HepG2 (cell line): ENCODE measurements around the gene INPP5E. TPM values are rescaled to one million over a fixed set of nuclear protein-coding genes. Genes with fewer than 3 reads are reported as not detected.
A peak's percentile ranks its signal among the peaks of the same experiment; 100 is the strongest.

Source experiments
- ATRX ChIP-seq: sonication (generic); formaldehyde crosslinking; IDR thresholded peaks from 2 replicates; pipeline ENCODE4 v1.4.0; 2020; ENCODE audit warnings: missing genetic modification reagents, borderline replicate concordance
- EEA1 ChIP-seq: sonication (generic); formaldehyde crosslinking; IDR thresholded peaks from 2 replicates; pipeline ENCODE4 v1.5.1; 2020; ENCODE audit warnings: mild to moderate bottlenecking, missing genetic modification reagents, borderline replicate concordance
- GMEB2 ChIP-seq: IDR thresholded peaks from 2 replicates; pipeline ENCODE4 v1.6.1; 2016; ENCODE audit warnings: missing biosample characterization, missing genetic modification reagents, low read depth
- IRF1 ChIP-seq: sonication (generic); formaldehyde crosslinking; IDR thresholded peaks from 2 replicates; pipeline ENCODE4 v1.4.0; 2020; ENCODE audit warnings: low read depth, mild to moderate bottlenecking, missing genetic modification reagents
- MED8 ChIP-seq: sonication (generic); formaldehyde crosslinking; IDR thresholded peaks from 2 replicates; pipeline ENCODE4 v1.8.1; 2023; ENCODE audit warnings: mild to moderate bottlenecking, missing genetic modification reagents; ENCODE audit not compliant: insufficient replicate concordance
- MTF1 ChIP-seq: sonication (generic); formaldehyde crosslinking; IDR thresholded peaks from 2 replicates; pipeline ENCODE4 v1.5.0; 2020; ENCODE audit warnings: missing genetic modification reagents
- MYPOP ChIP-seq: sonication (generic); formaldehyde crosslinking; IDR thresholded peaks from 2 replicates; pipeline ENCODE4 v1.8.1; 2023; ENCODE audit warnings: mild to moderate bottlenecking, moderate library complexity, missing genetic modification reagents
- NAIF1 ChIP-seq: sonication (generic); formaldehyde crosslinking; IDR thresholded peaks from 2 replicates; pipeline ENCODE4 v1.5.0; 2020; ENCODE audit warnings: mild to moderate bottlenecking, missing genetic modification reagents, borderline replicate concordance
- NR2F2 ChIP-seq: IDR thresholded peaks from 2 replicates; pipeline ENCODE4 v1.6.1; 2012; ENCODE audit warnings: low read depth, inconsistent platforms, borderline replicate concordance
- PHF8 ChIP-seq: sonication (generic); formaldehyde crosslinking; IDR thresholded peaks from 2 replicates; pipeline ENCODE4 v1.5.0; 2020; ENCODE audit warnings: missing genetic modification reagents
- RARA ChIP-seq: IDR thresholded peaks from 2 replicates; pipeline ENCODE4 v1.6.1; 2016; ENCODE audit warnings: missing genetic modification reagents, missing compliant biosample characterization
- REL ChIP-seq: sonication (generic); formaldehyde crosslinking; conservative IDR thresholded peaks from 2 replicates; pipeline ENCODE4 v1.8.0; 2022; ENCODE audit warnings: mild to moderate bottlenecking, missing genetic modification reagents, moderate library complexity
- TSC22D2 ChIP-seq: sonication (generic); formaldehyde crosslinking; IDR thresholded peaks from 2 replicates; pipeline ENCODE4 v1.5.1; 2020; ENCODE audit warnings: missing genetic modification reagents, mild to moderate bottlenecking, borderline replicate concordance
- ZBTB25 ChIP-seq: IDR thresholded peaks from 2 replicates; pipeline ENCODE4 v1.6.1; 2018; ENCODE audit warnings: missing genetic modification reagents
- ZNF143 ChIP-seq: sonication (generic); formaldehyde crosslinking; IDR thresholded peaks from 2 replicates; pipeline ENCODE4 v1.4.0; 2020; ENCODE audit warnings: missing genetic modification reagents
- ZNF34 ChIP-seq: sonication (generic); formaldehyde crosslinking; IDR thresholded peaks from 2 replicates; pipeline ENCODE4 v1.4.0; 2020; ENCODE audit warnings: mild to moderate bottlenecking, missing genetic modification reagents, borderline replicate concordance
- ZNF605 ChIP-seq: sonication (generic); formaldehyde crosslinking; IDR thresholded peaks from 2 replicates; pipeline ENCODE4 v1.8.0; 2022; ENCODE audit warnings: mild to moderate bottlenecking, missing genetic modification reagents
- ZNF773 ChIP-seq: sonication (generic); formaldehyde crosslinking; IDR thresholded peaks from 2 replicates; pipeline ENCODE4 v1.4.0; 2020; ENCODE audit warnings: missing genetic modification reagents, borderline replicate concordance
- ZSCAN9 ChIP-seq: IDR thresholded peaks from 2 replicates; pipeline ENCODE4 v1.6.1; 2016; ENCODE audit warnings: borderline replicate concordance
- polyA plus RNA-seq, 8 experiments: library from polyadenylated mRNA; depleted of rRNA in 3 of 8; stranded (reverse) in 7 of 8; unstranded in 1 of 8; fragments of >200 nt; fragmentation: Illumina TruSeq in 4 of 8; extraction: Trizol in 4 of 8; gene quantifications; 2 replicates each; pipeline versions ENCODE4 v1.2.1 to v1.2.3, GENCODE V29; 2011 to 2016; ENCODE audit warnings: low read depth in 4 of 8, missing spikeins in 1 of 8, mixed read lengths in 1 of 8; ENCODE audit not compliant: insufficient read depth in 1 of 8
- total RNA-seq, 5 experiments: library from RNA; depleted of rRNA; stranded (reverse); fragments of >200 nt; fragmentation: Illumina TruSeq; extraction: Trizol; gene quantifications; 2 replicates each; pipeline ENCODE4 v1.2.3, GENCODE V29; 2016; ENCODE audit warnings: low read depth in 1 of 5
- TF ChIP-seq, protein P1 (sequence below): sonication (generic); formaldehyde crosslinking; IDR thresholded peaks from 2 replicates; pipeline ENCODE4 v1.4.0; 2020; ENCODE audit warnings: missing genetic modification reagents, borderline replicate concordance
- TF ChIP-seq, protein P2 (sequence below): fragments of 450-650 bp; IDR thresholded peaks from 2 replicates; pipeline ENCODE4 v1.6.1; 2017

The INPP5E gene
- total and polyA plus RNA-seq, 2 of the 13 experiments (the other 11 are each of a cell fraction or from before 2014, with no cell fraction given) = 5.5 TPM

- TF ChIP-seq IRF1 (CRISPR knock-in tag) = no peak
- no peak for TF ChIP-seq ZBTB25 (CRISPR knock-in tag)
- TF ChIP-seq MED8 (CRISPR knock-in tag) = no peak
- TF ChIP-seq NAIF1 (CRISPR knock-in tag) = no peak
- TF ChIP-seq, protein P1, sequence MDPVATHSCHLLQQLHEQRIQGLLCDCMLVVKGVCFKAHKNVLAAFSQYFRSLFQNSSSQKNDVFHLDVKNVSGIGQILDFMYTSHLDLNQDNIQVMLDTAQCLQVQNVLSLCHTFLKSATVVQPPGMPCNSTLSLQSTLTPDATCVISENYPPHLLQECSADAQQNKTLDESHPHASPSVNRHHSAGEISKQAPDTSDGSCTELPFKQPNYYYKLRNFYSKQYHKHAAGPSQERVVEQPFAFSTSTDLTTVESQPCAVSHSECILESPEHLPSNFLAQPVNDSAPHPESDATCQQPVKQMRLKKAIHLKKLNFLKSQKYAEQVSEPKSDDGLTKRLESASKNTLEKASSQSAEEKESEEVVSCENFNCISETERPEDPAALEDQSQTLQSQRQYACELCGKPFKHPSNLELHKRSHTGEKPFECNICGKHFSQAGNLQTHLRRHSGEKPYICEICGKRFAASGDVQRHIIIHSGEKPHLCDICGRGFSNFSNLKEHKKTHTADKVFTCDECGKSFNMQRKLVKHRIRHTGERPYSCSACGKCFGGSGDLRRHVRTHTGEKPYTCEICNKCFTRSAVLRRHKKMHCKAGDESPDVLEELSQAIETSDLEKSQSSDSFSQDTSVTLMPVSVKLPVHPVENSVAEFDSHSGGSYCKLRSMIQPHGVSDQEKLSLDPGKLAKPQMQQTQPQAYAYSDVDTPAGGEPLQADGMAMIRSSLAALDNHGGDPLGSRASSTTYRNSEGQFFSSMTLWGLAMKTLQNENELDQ = no peak
- no peak for TF ChIP-seq TSC22D2 (CRISPR knock-in tag)
- TF ChIP-seq ZNF34 (CRISPR knock-in tag) = no peak
- no peak for TF ChIP-seq MYPOP (CRISPR knock-in tag)
- 0 out of 2 replicates have a peak, but pooled peaks have one; percentile 58 for TF ChIP-seq ZNF605 (CRISPR knock-in tag)
- no peak for TF ChIP-seq REL (CRISPR knock-in tag)
- no peak for TF ChIP-seq ZNF773 (CRISPR knock-in tag)
- no peak for TF ChIP-seq RARA (CRISPR knock-in tag)
- no peak for TF ChIP-seq ATRX (CRISPR knock-in tag)
- TF ChIP-seq NR2F2 = no peak; the same call in 1 of the 2 replicates
- no peak for TF ChIP-seq ZSCAN9 (CRISPR knock-in tag)
- TF ChIP-seq MTF1 = 0 out of 2 replicates have a peak, but pooled peaks have one; percentile 62
- no peak; the same call in 1 of the 2 replicates for TF ChIP-seq PHF8 (CRISPR knock-in tag)
- no peak for TF ChIP-seq GMEB2 (CRISPR knock-in tag)
- no peak for TF ChIP-seq EEA1 (CRISPR knock-in tag)
- TF ChIP-seq ZNF143 (CRISPR knock-in tag) = no peak
- TF ChIP-seq, protein P2, sequence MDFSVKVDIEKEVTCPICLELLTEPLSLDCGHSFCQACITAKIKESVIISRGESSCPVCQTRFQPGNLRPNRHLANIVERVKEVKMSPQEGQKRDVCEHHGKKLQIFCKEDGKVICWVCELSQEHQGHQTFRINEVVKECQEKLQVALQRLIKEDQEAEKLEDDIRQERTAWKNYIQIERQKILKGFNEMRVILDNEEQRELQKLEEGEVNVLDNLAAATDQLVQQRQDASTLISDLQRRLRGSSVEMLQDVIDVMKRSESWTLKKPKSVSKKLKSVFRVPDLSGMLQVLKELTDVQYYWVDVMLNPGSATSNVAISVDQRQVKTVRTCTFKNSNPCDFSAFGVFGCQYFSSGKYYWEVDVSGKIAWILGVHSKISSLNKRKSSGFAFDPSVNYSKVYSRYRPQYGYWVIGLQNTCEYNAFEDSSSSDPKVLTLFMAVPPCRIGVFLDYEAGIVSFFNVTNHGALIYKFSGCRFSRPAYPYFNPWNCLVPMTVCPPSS = no peak
Measured at GRCh38 chr9:136409557-136410455, 29.8 kb downstream of the INPP5E start (continued).
